GM12878 (cell line): ENCODE data around the gene NCKIPSD. TPM values are rescaled to one million over a fixed set of nuclear protein-coding genes. Genes with fewer than 3 reads are reported as not detected.

Source experiments
- ATAC-seq: fragments of 200-7000 bp; cut with Tn5 transposase; 3 replicates; pipeline ENCODE4 v1.9.1; 2020; ENCODE audit warnings: mild to moderate bottlenecking, moderate library complexity
- BruUV-seq: library from RNA; stranded (reverse); fragments of 400-500 nt; replicated peaks from 2 replicates; lab custom pipeline; 2021; lab: Mats Ljungman, UMichigan
- CTCF ChIA-PET: fragments of 300-600 bp; sonication (Branson Sonifier 250); formaldehyde crosslinking; extraction: SDS; loops from one replicate; lab custom pipeline; 2021; ENCODE audit warnings: inconsistent platforms; lab: Yijun Ruan, JAX
- POLR2A ChIA-PET: fragments of 350-600 bp; formaldehyde crosslinking; extraction: SDS; loops from one replicate; lab custom pipeline; 2021; ENCODE audit warnings: inconsistent platforms; lab: Charles Lee
- RAD21 ChIA-PET: fragments of 300-600 bp; sonication (Branson Sonifier 250); formaldehyde crosslinking; loops from one replicate; lab custom pipeline; 2023; ENCODE audit warnings: antibody characterized with exemption; ENCODE audit not compliant: unreplicated experiment; lab: Charles Lee
- SMC1A ChIA-PET: fragments of 300-600 bp; sonication (Branson Sonifier 250); formaldehyde crosslinking; loops from one replicate; lab custom pipeline; 2023; ENCODE audit not compliant: unreplicated experiment, uncharacterized antibody; lab: Charles Lee
- DNase-seq: peaks from one replicate; pipeline ENCODE4 v3.0.0-alpha.2; 2011; ENCODE audit warnings: low read depth, low spot score
- FAIRE-seq: peaks from 3 replicates; lab custom pipeline; 2011; peaks lifted over from hg19 to GRCh38; lab: Jason Lieb, UNC
- H2AFZ ChIP-seq: 2 replicates; pipeline ENCODE4 v1.6.0; 2011; ENCODE audit warnings: low read depth, low read length, control low read depth; ENCODE audit not compliant: control insufficient read depth
- H3K27ac ChIP-seq: 2 replicates; pipeline ENCODE4 v1.5.1; 2011; ENCODE audit warnings: control low read depth; ENCODE audit not compliant: control insufficient read depth, insufficient read depth
- H3K27me3 ChIP-seq, 2 experiments: replicated peaks in 1 of 2; 2 replicates each; pipeline versions ENCODE4 v1.6.0 to v1.6.1; 2011; ENCODE audit warnings: low read length in 1 of 2; ENCODE audit not compliant: control insufficient read depth in 2 of 2, insufficient read depth in 2 of 2
- H3K36me3 ChIP-seq, 2 experiments: 2 replicates each; pipeline ENCODE4 v1.5.1; 2011; ENCODE audit warnings: low read length in 1 of 2; ENCODE audit not compliant: control insufficient read depth in 2 of 2, insufficient read depth in 2 of 2
- H3K4me1 ChIP-seq: 2 replicates; pipeline ENCODE4 v1.6.1; 2011; ENCODE audit warnings: mild to moderate bottlenecking, low read length, moderate library complexity, mixed read lengths; ENCODE audit not compliant: control insufficient read depth, insufficient read depth
- H3K4me2 ChIP-seq: 2 replicates; pipeline ENCODE4 v1.6.0; 2011; ENCODE audit warnings: control low read depth; ENCODE audit not compliant: control insufficient read depth, insufficient read depth
- H3K4me3 ChIP-seq: fragments of 200-600 bp; sonication (generic); 2 replicates; pipeline ENCODE4 v1.5.1; 2016
- H3K79me2 ChIP-seq: 2 replicates; pipeline ENCODE4 v1.6.0; 2011; ENCODE audit warnings: low read length; ENCODE audit not compliant: control insufficient read depth, insufficient read depth
- H3K9ac ChIP-seq: 2 replicates; pipeline ENCODE4 v1.8.0; 2011; ENCODE audit warnings: low read length, control low read depth, mixed read lengths; ENCODE audit not compliant: control insufficient read depth, insufficient read depth
- H3K9me3 ChIP-seq: replicated peaks from 3 replicates; pipeline ENCODE4 v1.5.1; 2011; ENCODE audit warnings: mild to moderate bottlenecking, low read length; ENCODE audit not compliant: control insufficient read depth, insufficient read depth
- H4K20me1 ChIP-seq: 2 replicates; pipeline ENCODE4 v1.6.0; 2011; ENCODE audit not compliant: control insufficient read depth, insufficient read depth
- FOXK2 ChIP-seq: fragments of 450-650 bp; IDR thresholded peaks from 2 replicates; pipeline ENCODE4 v1.6.1; 2017; ENCODE audit warnings: mild to moderate bottlenecking, moderate library complexity
- HDAC6 ChIP-seq: fragments of 200-600 bp; sonication (generic); IDR thresholded peaks from one replicate; pipeline ENCODE4 v1.8.0; 2017; ENCODE audit warnings: antibody characterized with exemption; ENCODE audit not compliant: unreplicated experiment
- JUND ChIP-seq: IDR thresholded peaks from 2 replicates; pipeline ENCODE4 v1.6.1; 2012; ENCODE audit warnings: low read depth, mild to moderate bottlenecking, low read length, improper control_type of control experiment, moderate library complexity
- PML ChIP-seq: IDR thresholded peaks from 2 replicates; pipeline ENCODE4 v1.6.1; 2012; ENCODE audit warnings: low read length, inconsistent platforms
- POLR2A ChIP-seq: IDR thresholded peaks from 2 replicates; pipeline ENCODE4 v1.6.1; 2011; ENCODE audit warnings: low read depth, mild to moderate bottlenecking, low read length
- RB1 ChIP-seq: fragments of 450-650 bp; formaldehyde crosslinking; IDR thresholded peaks from 2 replicates; pipeline ENCODE4 v1.6.1; 2017; ENCODE audit warnings: mild to moderate bottlenecking, borderline replicate concordance
- YBX1 ChIP-seq: fragments of 450-650 bp; IDR thresholded peaks from 2 replicates; pipeline ENCODE4 v1.6.1; 2016; ENCODE audit warnings: antibody characterized with exemption
- WGBS: methylation state at CpG from one replicate; pipeline ENCODE4 v1.1.6; 2016; ENCODE audit warnings: low lambda C conversion rate; ENCODE audit not compliant: insufficient replicate concordance, insufficient coverage; ENCODE audit errors: missing lambda C conversion rate; 5-methylcytosine and 5-hydroxymethylcytosine counted together
- in situ Hi-C: fragments of 300-500 bp; cut with MboI; formaldehyde crosslinking; loops from 9 replicates; pipeline ENCODE4 v1.14.3; 2018; ENCODE audit warnings: mixed read lengths
- intact Hi-C: fragments of 100-400 bp; cut with micrococcal nuclease; formaldehyde crosslinking; loops from one replicate; pipeline ENCODE4 v1.14.2; 2022; ENCODE audit not compliant: unreplicated experiment
- polyA plus RNA-seq, 11 experiments: library from polyadenylated mRNA; depleted of rRNA in 4 of 11; unstranded in 6 of 11; stranded (reverse) in 5 of 11; fragments of >200 nt; fragmentation: Nextera tagmentation in 4 of 11; fragmentation: Illumina TruSeq in 1 of 11; extraction: Ambion mirVana in 4 of 11; extraction: Trizol in 1 of 11; gene quantifications; 1 replicate in 1 of 11; 2 replicates in 10 of 11; pipeline versions ENCODE4 v1.2.1 to v1.2.3, GENCODE V29; 2011 to 2016; ENCODE audit warnings: inconsistent platforms in 2 of 11, missing spikeins in 2 of 11, low read depth in 1 of 11
- total RNA-seq, 4 experiments: library from RNA; depleted of rRNA in 3 of 4; stranded (reverse); fragments of >200 nt in 3 of 4; fragmentation: Illumina TruSeq in 1 of 4; extraction: Trizol in 1 of 4; gene quantifications; 2 replicates each; pipeline versions ENCODE4 v1.2.1 to v1.2.3, GENCODE V29; 2013 to 2021
- TF ChIP-seq, protein P1 (sequence below): fragments of 450-650 bp; formaldehyde crosslinking; IDR thresholded peaks from 2 replicates; pipeline ENCODE4 v1.4.0; 2020; ENCODE audit warnings: mild to moderate bottlenecking, moderate library complexity

Gene NCKIPSD
- total and polyA plus RNA-seq, 10 of the 15 experiments (the other 5 are each of a cell fraction or from before 2014, with no cell fraction given): 0.93 to 31.6 (median 15.2) TPM

DNA sequence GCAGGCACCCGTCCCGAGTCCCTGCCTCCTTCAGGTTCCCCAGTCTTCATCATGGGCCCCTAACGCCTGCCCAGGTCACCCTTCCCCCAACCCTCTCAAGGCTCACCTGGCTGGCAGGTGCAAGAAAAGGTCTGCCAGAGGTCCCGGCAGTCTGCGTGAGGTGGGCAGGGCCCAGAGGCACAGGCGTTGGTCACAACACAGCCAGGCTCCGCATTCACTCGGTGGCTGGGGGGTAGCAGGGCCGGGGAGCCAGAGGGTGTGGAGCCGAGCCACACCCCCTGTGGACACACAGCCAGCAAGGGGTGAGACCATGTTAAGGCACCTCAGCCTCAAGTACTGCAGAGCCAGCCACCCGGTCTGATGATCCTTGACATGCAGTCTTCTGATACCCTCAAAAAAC lies 33.9 kb downstream of the NCKIPSD start:
- no peak for FAIRE-seq

More for the DNA sequence above, 33.9 kb downstream of the NCKIPSD start:
- H3K4me2 ChIP-seq: no peak overlapping the region
- in situ Hi-C loops: no loop called here
- peaks cover 0 to 2% of the 10 kb centered on the region in 2 experiments; a peak in 1 of 4 replicates for H3K27me3 ChIP-seq
- H3K4me3 ChIP-seq: no peak overlapping the region
- H3K79me2 ChIP-seq: no peaks in the 10 kb centered on the region
- ChIA-PET CTCF (no interaction called here), RAD21 (no interaction called here)
- no peaks in the 10 kb centered on the region for H3K36me3 ChIP-seq
- TF ChIP-seq YBX1 (no peak), JUND (no peak), RB1 (no peak), FOXK2 (no peak), HDAC6 (no peak), PML (no peak), POLR2A (no peak)
- TF ChIP-seq, protein P1, sequence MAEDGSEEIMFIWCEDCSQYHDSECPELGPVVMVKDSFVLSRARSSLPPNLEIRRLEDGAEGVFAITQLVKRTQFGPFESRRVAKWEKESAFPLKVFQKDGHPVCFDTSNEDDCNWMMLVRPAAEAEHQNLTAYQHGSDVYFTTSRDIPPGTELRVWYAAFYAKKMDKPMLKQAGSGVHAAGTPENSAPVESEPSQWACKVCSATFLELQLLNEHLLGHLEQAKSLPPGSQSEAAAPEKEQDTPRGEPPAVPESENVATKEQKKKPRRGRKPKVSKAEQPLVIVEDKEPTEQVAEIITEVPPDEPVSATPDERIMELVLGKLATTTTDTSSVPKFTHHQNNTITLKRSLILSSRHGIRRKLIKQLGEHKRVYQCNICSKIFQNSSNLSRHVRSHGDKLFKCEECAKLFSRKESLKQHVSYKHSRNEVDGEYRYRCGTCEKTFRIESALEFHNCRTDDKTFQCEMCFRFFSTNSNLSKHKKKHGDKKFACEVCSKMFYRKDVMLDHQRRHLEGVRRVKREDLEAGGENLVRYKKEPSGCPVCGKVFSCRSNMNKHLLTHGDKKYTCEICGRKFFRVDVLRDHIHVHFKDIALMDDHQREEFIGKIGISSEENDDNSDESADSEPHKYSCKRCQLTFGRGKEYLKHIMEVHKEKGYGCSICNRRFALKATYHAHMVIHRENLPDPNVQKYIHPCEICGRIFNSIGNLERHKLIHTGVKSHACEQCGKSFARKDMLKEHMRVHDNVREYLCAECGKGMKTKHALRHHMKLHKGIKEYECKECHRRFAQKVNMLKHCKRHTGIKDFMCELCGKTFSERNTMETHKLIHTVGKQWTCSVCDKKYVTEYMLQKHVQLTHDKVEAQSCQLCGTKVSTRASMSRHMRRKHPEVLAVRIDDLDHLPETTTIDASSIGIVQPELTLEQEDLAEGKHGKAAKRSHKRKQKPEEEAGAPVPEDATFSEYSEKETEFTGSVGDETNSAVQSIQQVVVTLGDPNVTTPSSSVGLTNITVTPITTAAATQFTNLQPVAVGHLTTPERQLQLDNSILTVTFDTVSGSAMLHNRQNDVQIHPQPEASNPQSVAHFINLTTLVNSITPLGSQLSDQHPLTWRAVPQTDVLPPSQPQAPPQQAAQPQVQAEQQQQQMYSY: no peak
- TF ChIP-seq, all 136 proteins: peak for 0
- intact Hi-C loops: no loop called here
- Histone ChIP-seq H3K27ac (no peak overlapping the region), H4K20me1 (no peaks in the 10 kb centered on the region; the same call in 1 of the 2 replicates), H3K4me1 (0 out of 2 replicates have a peak, but pooled peaks cover 3% of the 10 kb centered on the region), H2AFZ (no peak overlapping the region), H3K9ac (no peak overlapping the region), H3K9me3 (no peaks in the 10 kb centered on the region)
- no TSS peak for BruUV-seq
- ATAC-seq (no peak), DNase-seq (no peak)
- WGBS: 40% methylated on average over 11 of the region's 11 CpGs
- POLR2A ChIA-PET: no interaction called here
- SMC1A ChIA-PET: no interaction called here
